ENCODE measurements around the gene GALNT13. TPM values are rescaled to one million over a fixed set of nuclear protein-coding genes. Genes with fewer than 3 reads are reported as not detected.

Gene GALNT13
- total and polyA plus RNA-seq, 10 of the 15 experiments (the other 5 are each of a cell fraction or from before 2014, with no cell fraction given): 0.04 TPM; not detected in 9

DNA sequence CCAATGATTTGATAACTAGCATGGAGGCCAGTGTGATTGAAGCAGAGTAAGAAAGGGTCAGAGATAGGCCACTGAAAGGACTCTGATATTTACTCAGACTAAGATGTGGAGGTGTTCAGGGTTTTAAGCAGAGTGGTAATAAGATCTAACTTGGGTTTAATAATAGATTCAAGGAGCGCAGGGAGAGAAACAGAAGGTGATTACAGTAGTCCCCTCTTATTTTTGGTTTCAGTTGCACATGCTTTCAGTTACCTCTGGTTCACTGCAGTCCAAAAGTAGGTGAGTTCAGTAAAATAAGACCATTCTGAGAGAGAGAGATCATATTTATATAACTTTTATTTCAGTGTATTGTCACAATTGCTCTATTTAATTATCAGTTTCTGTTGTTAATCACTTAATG, 13.5 kb upstream of the GALNT13 start (continued):
- TF ChIP-seq PRDM15 (CRISPR knock-in tag; IDR thresholded peaks at IDR 0.05): no peak

DNA sequence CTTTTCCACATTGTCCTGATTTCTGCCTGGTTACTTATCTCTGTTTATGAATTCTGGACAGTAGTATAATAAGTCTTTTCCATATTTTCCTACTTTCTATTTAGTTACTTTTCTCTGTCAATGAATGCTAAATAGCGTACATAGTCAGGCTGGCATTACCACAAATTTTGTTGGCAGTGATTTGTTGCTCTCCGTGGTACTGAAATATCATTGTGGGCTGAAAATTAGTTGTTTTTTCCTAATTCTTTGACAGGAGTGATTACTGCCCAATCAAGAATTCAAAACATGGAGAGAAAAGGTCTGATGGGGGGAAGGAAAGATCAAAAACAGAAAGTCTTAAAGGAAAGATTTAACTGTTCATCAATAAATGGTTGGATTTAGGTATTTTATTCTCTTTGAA, 7.7 kb upstream of the GALNT13 start:
- ChIA-PET RAD21 (ENCODE audit: unreplicated experiment) (no interaction called here), SMC1A (ENCODE audit: uncharacterized antibody, unreplicated experiment) (no interaction called here), POLR2A (no interaction called here), CTCF (no interaction called here)
- DNase-seq (ENCODE audit: low read depth, low spot score) (no peak), ATAC-seq (no peak), FAIRE-seq (no peak)
- no peak for TF ChIP-seq EZH2 (IDR thresholded peaks at IDR 0.05; ENCODE audit: borderline replicate concordance, control insufficient read depth, low read depth, low read length)
- TF ChIP-seq REST (IDR thresholded peaks at IDR 0.05; ENCODE audit: low read depth, low read length): peak; percentile 64; the same call in 1 of the 2 replicates
- Histone ChIP-seq H3K27me3 (replicated peaks in 1 of 2; ENCODE audit: control insufficient read depth in 2 of 2, insufficient read depth in 2 of 2, low read length in 1 of 2) (no peaks in the 10 kb centered on the region), H2AFZ (ENCODE audit: control insufficient read depth, low read depth, low read length) (no peak overlapping the region), H4K20me1 (ENCODE audit: control insufficient read depth, insufficient read depth) (no peaks in the 10 kb centered on the region), H3K4me2 (ENCODE audit: control insufficient read depth, insufficient read depth) (no peak overlapping the region), H3K4me3 (no peak overlapping the region), H3K79me2 (ENCODE audit: control insufficient read depth, insufficient read depth, low read length) (no peaks in the 10 kb centered on the region), H3K36me3 (ENCODE audit: control insufficient read depth in 2 of 2, insufficient read depth in 2 of 2, low read length in 1 of 2) (no peaks in the 10 kb centered on the region), H3K9me3 (replicated peaks; ENCODE audit: control insufficient read depth, insufficient read depth, low read length) (no peaks in the 10 kb centered on the region), H3K27ac (ENCODE audit: control insufficient read depth, insufficient read depth) (no peak overlapping the region), H3K4me1 (ENCODE audit: control insufficient read depth, insufficient read depth, low read length) (no peaks in the 10 kb centered on the region), H3K9ac (ENCODE audit: control insufficient read depth, insufficient read depth, low read length) (no peak overlapping the region)
- intact Hi-C loops (cut with micrococcal nuclease; ENCODE audit: unreplicated experiment) (no loop called here), in situ Hi-C loops (cut with MboI) (no loop called here)
- no TSS peak for BruUV-seq (replicated peaks)
- WGBS (ENCODE audit: insufficient coverage, insufficient replicate concordance, low lambda C conversion rate, missing lambda C conversion rate): 0% methylated on average over 2 of the region's 2 CpGs

Measured in GM12878 (cell line).